Dendritic cell treated with granulocyte-macrophage colony-stimulating factor and Interleukin-4, amounts not matched to agents 40 ng/mL and 50 ng/mL, for 4 days (primary cell): ENCODE measurements around the gene HDAC2.
"Not testable (repeated sequence)": the region's sequence is repeated elsewhere in the genome, so short reads cannot be mapped to it uniquely, and the experiment has no call there.

ENCODE experiments used
- H3K27ac Mint-ChIP-seq: one replicate; pipeline ENCODE4 v1.8.0; 2022; ENCODE audit warnings: mild to moderate bottlenecking, mixed read lengths
- H3K27me3 Mint-ChIP-seq: one replicate; pipeline ENCODE4 v1.8.0; 2022; ENCODE audit warnings: mild to moderate bottlenecking, mixed read lengths
- H3K36me3 Mint-ChIP-seq: one replicate; pipeline ENCODE4 v1.8.0; 2022; ENCODE audit warnings: low read depth, mixed read lengths
- H3K4me1 Mint-ChIP-seq: one replicate; pipeline ENCODE4 v1.8.0; 2022; ENCODE audit warnings: low read depth, mixed read lengths
- H3K4me3 Mint-ChIP-seq: one replicate; pipeline ENCODE4 v1.8.0; 2022; ENCODE audit warnings: mild to moderate bottlenecking, moderate library complexity, mixed read lengths
- H3K9me3 Mint-ChIP-seq: one replicate; pipeline ENCODE4 v1.8.0; 2022; ENCODE audit warnings: mixed read lengths
- intact Hi-C: fragments of 100-400 bp; cut with micrococcal nuclease; formaldehyde crosslinking; loops from one replicate; pipeline ENCODE4 v1.15.0; 2022

Gene HDAC2

GRCh38 chr6:113920663-113921267 is 50.2 kb downstream of the HDAC2 start:
- intact Hi-C loops, result no loop called here
- Mint-ChIP-seq H3K36me3 (no peaks in the 10 kb centered on the region), H3K4me1 (peaks cover 6% of the 10 kb centered on the region), H3K27ac (no peak overlapping the region), H3K27me3 (no peaks in the 10 kb centered on the region), H3K9me3 (no peaks in the 10 kb centered on the region), H3K4me3 (no peak overlapping the region)

DNA sequence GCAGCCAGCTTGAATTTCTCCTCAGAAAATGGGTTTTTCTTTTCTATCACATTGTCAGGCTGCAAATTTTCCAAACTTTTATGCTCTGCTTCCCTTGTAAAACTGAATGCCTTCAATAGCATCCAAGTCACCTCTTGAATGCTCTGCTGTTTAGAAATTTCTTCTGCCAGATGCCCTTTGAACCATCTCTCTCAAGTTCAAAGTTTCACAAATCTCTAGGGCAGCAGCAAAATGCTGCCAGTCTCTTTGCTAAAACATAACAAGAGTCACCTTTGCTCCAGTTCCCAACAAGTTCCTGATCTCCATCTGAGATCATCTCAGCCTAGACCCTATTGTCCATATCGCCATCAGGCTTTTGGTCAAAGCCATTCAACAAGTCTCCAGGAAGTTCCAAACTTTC is 60.7 kb downstream of the HDAC2 start:
- H3K4me3 Mint-ChIP-seq, H3K4me1 Mint-ChIP-seq, intact Hi-C loops, H3K27ac Mint-ChIP-seq, H3K36me3 Mint-ChIP-seq, H3K9me3 Mint-ChIP-seq, H3K27me3 Mint-ChIP-seq: not testable (repeated sequence)

DNA sequence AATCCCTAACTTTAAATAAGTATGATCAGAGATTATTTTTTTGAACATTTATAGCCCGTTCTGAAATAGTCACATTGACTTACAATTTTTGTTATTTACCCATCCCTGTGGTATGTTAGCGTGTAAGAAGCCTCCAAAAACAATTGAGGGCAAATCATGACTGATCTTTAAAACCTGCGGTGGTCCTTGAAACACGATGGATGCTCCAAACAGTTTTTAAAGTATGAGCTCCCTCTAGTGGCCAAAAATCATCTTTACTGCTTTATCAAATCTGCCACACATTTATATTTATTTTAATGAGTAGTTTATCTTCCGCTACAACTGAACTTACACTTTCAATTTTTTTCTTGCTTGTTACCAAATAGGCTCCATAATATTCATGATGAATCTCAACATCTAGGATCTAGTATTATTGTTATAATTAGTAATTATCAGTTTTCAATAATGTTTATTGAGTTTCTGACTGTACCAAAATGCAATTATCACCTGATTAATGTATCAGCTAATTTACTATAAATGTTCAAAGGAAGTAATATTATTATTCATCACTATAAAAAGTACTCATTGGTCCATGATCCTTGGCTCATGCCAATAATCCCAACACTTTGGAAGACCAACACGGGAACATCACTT is 61.6 kb downstream of the HDAC2 start:
- H3K4me1 Mint-ChIP-seq, result no peaks in the 10 kb centered on the region
- intact Hi-C loops, result loop anchor here (1.0 kb wide), 2 partner anchors 603 to 1129 kb away; no protein-coding TSS in a partner anchor
- no peak overlapping the region for H3K4me3 Mint-ChIP-seq
- H3K9me3 Mint-ChIP-seq, result no peaks in the 10 kb centered on the region
- H3K36me3 Mint-ChIP-seq, result no peaks in the 10 kb centered on the region
- H3K27me3 Mint-ChIP-seq, result peaks cover 1% of the 10 kb centered on the region
- no peak overlapping the region for H3K27ac Mint-ChIP-seq

DNA sequence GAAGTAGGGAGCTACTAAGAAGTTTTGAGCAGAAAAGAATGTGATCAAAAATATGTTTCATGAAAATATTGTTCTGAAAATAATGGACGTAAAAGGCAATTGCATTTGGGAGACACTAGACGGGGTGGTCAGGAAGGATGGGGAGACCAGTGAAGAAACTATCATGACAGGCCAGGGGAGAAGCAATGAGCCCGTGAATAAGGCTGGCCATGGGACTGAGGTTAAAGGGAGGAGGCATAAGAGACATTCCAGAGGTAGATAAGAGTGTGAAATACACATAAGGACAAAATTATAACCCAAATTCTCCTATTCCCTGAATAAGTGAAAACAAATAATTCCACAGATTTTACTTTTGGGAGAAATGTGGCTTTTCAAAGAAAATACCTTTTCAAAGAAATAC is 62.1 kb downstream of the HDAC2 start:
- no peaks in the 10 kb centered on the region for H3K4me1 Mint-ChIP-seq
- no peaks in the 10 kb centered on the region for H3K9me3 Mint-ChIP-seq
- no peak overlapping the region for H3K4me3 Mint-ChIP-seq
- H3K36me3 Mint-ChIP-seq, result no peaks in the 10 kb centered on the region
- intact Hi-C loops, result loop anchor here (1.0 kb wide), 2 partner anchors 602 to 1128 kb away; no protein-coding TSS in a partner anchor
- peaks cover 1% of the 10 kb centered on the region for H3K27me3 Mint-ChIP-seq
- no peak overlapping the region for H3K27ac Mint-ChIP-seq

DNA sequence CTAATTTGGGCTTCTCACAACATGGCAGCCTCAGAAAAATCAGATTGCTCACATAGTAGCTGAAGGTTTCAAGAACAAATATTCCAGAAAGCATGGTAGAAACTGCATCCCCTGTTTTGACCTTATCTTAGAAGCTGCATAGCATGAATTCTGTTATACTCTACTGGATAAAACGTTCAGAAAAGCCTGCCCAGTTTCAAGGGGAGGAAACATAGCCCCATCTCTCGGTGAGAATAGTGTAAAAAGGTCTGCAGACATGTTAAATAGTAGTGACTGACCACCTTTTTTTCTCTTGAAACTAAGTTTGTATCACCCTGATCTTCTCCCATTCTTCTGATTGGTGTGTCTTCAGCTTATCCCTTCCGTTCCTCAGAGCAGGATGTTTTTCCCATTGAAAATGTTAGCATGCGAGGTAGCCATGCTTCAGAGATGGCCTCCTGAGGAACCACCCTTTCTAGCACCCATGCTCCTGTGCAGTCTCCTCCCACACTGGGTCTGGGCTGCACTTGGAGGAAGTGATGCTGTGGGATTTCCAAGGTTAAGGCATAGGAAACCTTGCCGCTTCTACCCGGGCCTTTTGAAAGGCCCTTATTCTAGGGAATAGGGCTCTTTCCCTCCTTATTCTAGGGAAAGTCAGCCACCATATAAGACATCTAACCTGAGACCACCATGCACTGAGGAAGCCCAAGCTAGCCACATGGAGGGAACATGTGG is 63.7 kb downstream of the HDAC2 start:
- Mint-ChIP-seq H3K4me1 (no peaks in the 10 kb centered on the region), H3K4me3 (no peak overlapping the region), H3K36me3 (no peaks in the 10 kb centered on the region), H3K9me3 (no peaks in the 10 kb centered on the region), H3K27me3 (peaks cover 1% of the 10 kb centered on the region), H3K27ac (no peak overlapping the region)
- intact Hi-C loops, result no loop called here

GRCh38 chr6:113903666-113904330 is 67.2 kb downstream of the HDAC2 start:
- Mint-ChIP-seq H3K4me1 (no peaks in the 10 kb centered on the region), H3K27me3 (no peaks in the 10 kb centered on the region), H3K4me3 (no peak overlapping the region), H3K27ac (no peak overlapping the region), H3K36me3 (no peaks in the 10 kb centered on the region), H3K9me3 (no peaks in the 10 kb centered on the region)
- intact Hi-C loops, result no loop called here

DNA sequence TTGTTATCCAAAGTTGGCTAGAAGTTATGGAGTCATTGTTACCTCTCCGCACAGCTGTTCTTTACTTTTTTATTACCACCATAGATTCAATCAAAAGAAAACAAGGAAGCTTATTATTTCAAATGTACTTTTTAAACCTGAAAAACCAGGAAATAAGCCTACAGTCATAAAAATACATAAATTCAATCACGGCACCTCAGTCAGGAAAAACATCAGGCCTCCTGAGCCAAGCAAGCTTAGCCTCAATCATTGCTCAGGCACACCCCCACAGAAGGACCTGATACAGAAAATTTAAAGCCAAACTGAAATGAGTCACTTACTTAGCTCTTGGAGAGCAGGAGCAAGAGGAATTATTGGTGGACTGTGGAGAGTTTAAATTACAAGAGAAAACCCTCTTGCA is 69.5 kb downstream of the HDAC2 start:
- Mint-ChIP-seq H3K4me3 (no peak overlapping the region), H3K9me3 (no peaks in the 10 kb centered on the region), H3K27me3 (no peaks in the 10 kb centered on the region), H3K27ac (no peak overlapping the region), H3K4me1 (no peaks in the 10 kb centered on the region), H3K36me3 (no peaks in the 10 kb centered on the region)
- intact Hi-C loops, result no loop called here

- H3K36me3 Mint-ChIP-seq, result no peaks in the 10 kb centered on the region
- no peak overlapping the region for H3K27ac Mint-ChIP-seq
- peaks cover 23% of the 10 kb centered on the region for H3K9me3 Mint-ChIP-seq
- intact Hi-C loops, result no loop called here
- H3K4me1 Mint-ChIP-seq, result peaks cover 10% of the 10 kb centered on the region
- no peak overlapping the region for H3K4me3 Mint-ChIP-seq
- no peaks in the 10 kb centered on the region for H3K27me3 Mint-ChIP-seq
These were observed 76.0 kb downstream of the HDAC2 start for GRCh38 chr6:113894712-113895674.

DNA sequence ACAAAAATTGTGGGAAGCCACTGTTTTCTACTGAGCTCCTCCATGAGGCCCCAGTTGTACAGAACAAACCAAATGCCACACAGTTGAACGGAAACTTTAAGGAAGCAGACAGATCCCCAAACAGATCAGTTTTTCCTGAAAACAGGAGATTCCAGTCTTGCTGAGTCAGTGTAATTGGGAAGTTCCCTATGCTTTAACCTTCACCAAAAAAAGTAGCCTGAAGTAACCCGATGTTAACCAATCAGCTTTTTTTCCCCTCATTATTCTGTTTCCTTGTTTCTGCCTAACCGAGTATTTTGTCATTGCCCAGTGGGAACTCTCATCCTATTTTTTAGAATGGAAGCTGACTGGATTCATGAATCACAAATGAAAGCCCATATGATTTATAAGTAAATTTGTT is 77.1 kb downstream of the HDAC2 start:
- Mint-ChIP-seq H3K9me3 (peaks cover 23% of the 10 kb centered on the region), H3K4me3 (no peak overlapping the region), H3K36me3 (no peaks in the 10 kb centered on the region), H3K4me1 (peaks cover 10% of the 10 kb centered on the region), H3K27ac (no peak overlapping the region), H3K27me3 (no peaks in the 10 kb centered on the region)
- intact Hi-C loops, result no loop called here

DNA sequence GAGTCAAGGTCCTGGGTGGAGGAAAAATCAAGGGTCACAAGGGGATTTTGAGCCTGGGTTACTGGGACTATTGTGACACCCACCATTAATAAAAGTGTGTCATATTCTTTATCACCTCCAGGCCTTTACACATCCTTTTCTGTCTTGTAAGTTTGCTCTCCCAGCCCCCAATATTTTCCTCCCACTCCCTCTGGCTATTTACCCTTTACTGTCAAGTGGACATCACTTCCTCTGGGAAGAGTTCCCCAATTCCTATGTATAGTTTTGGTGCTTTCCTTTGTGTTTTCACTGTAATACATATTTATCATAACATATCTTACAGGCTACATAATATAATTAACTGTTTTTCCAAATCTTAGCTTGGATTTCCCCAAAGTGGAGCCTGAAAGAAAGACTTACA is 77.5 kb downstream of the HDAC2 start:
- Mint-ChIP-seq H3K4me3 (no peak overlapping the region), H3K27me3 (no peaks in the 10 kb centered on the region), H3K27ac (no peak overlapping the region), H3K36me3 (no peaks in the 10 kb centered on the region), H3K4me1 (peaks cover 10% of the 10 kb centered on the region), H3K9me3 (peaks cover 23% of the 10 kb centered on the region)
- intact Hi-C loops, result no loop called here

DNA sequence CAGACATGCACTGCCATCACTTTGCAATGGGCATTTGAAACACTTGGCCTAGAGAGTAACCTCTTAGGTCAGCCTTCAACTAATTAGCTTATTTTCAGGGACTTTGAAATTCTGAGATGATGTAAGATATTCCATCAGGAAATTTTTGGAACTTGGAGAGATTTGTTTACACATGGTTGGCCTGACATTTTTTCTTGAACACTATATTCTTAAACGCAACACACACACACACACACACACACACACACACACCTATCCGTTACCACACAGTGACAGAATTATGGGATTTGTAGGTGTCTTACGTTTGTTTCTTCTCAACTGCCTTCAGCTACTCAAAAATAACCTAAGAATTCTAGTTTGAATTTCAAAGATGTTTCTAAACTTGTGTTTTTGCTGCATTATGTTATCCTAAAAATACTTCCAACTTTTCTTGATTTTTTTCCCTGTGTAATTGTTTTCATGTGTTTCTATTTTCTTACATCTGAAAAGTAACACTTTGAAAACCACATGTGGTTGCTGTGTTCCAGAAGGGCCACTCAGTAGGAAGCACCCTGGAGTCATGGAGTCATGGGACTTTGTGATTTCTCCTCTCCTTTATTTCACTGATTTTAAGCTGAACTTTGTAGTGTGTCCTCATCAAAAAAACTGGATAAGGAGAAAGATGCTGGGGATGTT is 81.9 kb downstream of the HDAC2 start:
- intact Hi-C loops, result no loop called here
- Mint-ChIP-seq H3K4me3 (no peak overlapping the region), H3K4me1 (peaks cover 9% of the 10 kb centered on the region), H3K36me3 (no peaks in the 10 kb centered on the region), H3K27me3 (no peaks in the 10 kb centered on the region), H3K27ac (no peak overlapping the region), H3K9me3 (peaks cover 23% of the 10 kb centered on the region)

- H3K9me3 Mint-ChIP-seq, result peaks cover 23% of the 10 kb centered on the region
- H3K27ac Mint-ChIP-seq, result no peak overlapping the region
These were observed 82.5 kb downstream of the HDAC2 start for GRCh38 chr6:113888493-113888892.

GRCh38 chr6:113886512-113886911 is 84.4 kb downstream of the HDAC2 start:
- no peak overlapping the region for H3K4me3 Mint-ChIP-seq
- H3K36me3 Mint-ChIP-seq, result no peaks in the 10 kb centered on the region
- intact Hi-C loops, result no loop called here
- H3K9me3 Mint-ChIP-seq, result peaks cover 9% of the 10 kb centered on the region
- no peaks in the 10 kb centered on the region for H3K27me3 Mint-ChIP-seq
- peaks cover 1% of the 10 kb centered on the region for H3K4me1 Mint-ChIP-seq
- no peak overlapping the region for H3K27ac Mint-ChIP-seq

More at GRCh38 chr6:113888493-113888892, 82.5 kb downstream of the HDAC2 start:
- Mint-ChIP-seq H3K27me3 (no peaks in the 10 kb centered on the region), H3K4me1 (peaks cover 3% of the 10 kb centered on the region), H3K36me3 (no peaks in the 10 kb centered on the region), H3K4me3 (no peak overlapping the region)
- intact Hi-C loops, result no loop called here
